Measurements from ENCODE around the gene PRKCG. TPM values are rescaled to one million over a fixed set of nuclear protein-coding genes. Genes with fewer than 3 reads are reported as not detected.

The PRKCG gene
- total RNA-seq, 4 donors from 2014 or later = not detected

DNA sequence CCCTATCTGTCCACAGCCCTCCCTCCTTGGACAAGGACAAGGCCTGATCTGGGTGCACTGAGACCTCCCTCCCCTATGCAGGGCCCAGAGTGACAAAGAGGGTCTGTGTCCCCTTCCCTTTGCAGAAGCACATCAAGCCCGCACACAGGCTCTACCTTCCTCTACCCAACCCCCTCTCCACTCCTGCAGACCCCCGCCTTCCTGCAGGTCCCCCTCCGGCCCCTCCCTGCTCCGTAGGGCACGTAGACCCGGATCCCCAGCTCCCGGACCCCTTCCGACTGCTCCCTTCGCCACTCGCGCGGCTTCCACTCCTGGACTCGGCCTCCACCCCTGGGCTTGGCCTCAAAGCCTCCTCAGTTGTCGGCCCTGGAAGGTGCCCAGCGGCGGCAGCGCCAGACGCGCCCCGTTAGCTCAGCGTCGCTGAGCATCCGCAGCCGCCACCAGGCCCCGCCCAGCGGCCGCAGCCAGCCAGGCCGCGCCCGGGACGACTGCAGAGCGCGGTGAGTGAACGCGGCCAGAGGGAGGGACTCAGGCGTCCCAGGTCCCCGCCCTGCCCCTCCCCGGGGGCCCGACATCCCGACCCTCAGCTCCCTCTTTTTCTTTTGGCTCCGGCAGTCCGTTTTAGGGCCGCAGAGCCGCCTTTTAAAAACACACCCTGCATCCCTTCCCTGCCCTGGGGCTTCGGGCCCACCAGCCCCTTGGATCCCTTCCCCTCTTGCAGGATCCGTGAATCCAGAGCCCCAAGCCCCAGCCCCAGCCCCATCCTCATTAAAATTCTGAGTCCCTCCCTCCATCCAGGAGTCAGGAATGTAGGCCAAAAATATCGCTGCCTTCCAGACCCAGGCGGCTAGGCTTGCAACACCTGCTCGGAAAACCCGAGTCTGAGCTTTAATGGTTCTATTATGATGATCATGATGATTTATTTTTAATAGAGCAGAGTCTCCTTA, 15.8 kb upstream of the PRKCG start:
- TF ChIP-seq, protein P1, sequence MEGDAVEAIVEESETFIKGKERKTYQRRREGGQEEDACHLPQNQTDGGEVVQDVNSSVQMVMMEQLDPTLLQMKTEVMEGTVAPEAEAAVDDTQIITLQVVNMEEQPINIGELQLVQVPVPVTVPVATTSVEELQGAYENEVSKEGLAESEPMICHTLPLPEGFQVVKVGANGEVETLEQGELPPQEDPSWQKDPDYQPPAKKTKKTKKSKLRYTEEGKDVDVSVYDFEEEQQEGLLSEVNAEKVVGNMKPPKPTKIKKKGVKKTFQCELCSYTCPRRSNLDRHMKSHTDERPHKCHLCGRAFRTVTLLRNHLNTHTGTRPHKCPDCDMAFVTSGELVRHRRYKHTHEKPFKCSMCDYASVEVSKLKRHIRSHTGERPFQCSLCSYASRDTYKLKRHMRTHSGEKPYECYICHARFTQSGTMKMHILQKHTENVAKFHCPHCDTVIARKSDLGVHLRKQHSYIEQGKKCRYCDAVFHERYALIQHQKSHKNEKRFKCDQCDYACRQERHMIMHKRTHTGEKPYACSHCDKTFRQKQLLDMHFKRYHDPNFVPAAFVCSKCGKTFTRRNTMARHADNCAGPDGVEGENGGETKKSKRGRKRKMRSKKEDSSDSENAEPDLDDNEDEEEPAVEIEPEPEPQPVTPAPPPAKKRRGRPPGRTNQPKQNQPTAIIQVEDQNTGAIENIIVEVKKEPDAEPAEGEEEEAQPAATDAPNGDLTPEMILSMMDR (IDR thresholded peaks at IDR 0.05; ENCODE audit: low read depth) = no peak

- TF ChIP-seq, protein P1 (IDR thresholded peaks at IDR 0.05; ENCODE audit: low read depth) = no peak
Observed at GRCh38 chr19:53866865-53867224, 15.2 kb upstream of the PRKCG start.

DNA sequence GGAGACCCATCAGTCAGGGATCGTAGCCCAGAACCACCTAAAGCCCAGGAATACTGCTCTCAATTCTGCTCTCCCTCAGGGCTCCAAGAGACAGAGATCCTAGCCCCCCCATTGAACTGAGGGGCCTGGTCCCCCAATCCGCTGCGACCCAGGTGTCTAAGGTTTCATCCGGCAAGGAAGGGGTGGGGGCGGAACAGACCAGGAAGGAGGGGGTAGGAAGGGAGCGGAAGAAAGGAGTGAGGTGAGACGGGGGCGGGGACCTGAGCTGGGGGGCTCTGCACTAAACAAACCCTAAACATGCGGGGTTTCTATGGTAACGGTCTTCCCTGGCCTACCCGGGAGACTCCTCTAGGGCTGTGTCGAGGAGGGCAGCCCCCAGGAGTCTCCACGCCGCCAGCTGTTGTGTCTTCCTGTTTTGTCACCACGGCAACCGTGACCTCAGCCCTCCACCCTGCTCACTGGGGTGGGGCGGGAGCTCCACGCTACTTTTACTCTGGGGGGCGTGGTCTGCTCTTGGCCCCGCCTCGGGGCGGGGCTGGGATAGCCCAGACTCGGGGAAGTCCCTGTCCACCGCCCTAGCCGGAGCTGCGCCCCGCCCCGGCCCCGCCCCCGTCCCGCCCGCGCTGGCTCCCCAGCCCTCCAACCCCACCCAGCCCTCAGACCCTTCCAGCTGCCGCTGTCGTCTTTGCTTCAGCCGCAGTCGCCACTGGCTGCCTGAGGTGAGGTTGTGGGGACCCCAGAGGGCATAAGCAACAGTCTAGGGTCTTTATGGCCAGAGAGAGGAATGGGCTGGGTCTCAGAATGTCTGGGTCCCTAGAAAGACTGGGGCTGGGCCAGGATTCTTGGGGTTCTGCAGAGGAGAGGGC, 14.5 kb upstream of the PRKCG start, which contains the start of gene MYADM:
Gene MYADM (plus strand): TSS at position 659 of the 866 bp plus-strand sequence. CDS start 5,647 bp downstream, outside the sequence.
- TF ChIP-seq, protein P1 (IDR thresholded peaks at IDR 0.05; ENCODE audit: low read depth) = no peak

GRCh38 chr19:53868091-53868891, 13.7 kb upstream of the PRKCG start:
- TF ChIP-seq, protein P1 (IDR thresholded peaks at IDR 0.05; ENCODE audit: low read depth) = no peak

GRCh38 chr19:53868892-53869804, 12.8 kb upstream of the PRKCG start:
- TF ChIP-seq, protein P1 (IDR thresholded peaks at IDR 0.05; ENCODE audit: low read depth) = no peak

DNA sequence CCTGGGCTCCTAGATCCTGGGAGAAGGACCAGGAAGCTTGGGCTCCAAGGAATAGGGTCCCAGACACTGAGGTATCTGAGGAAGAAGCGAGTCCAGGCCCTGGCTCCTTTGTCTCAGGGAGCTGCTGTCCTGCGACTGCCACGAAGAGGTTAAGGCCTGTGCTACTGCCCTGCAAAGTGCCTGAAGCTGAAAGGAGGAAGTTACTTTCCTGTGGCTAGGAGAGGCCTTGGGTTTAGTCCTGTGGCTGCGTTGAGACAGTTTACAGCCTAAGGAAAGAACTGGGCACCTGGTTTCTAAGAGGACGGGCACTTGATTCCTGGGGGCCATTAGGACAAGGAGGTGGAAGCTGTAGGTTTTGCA, 11.5 kb upstream of the PRKCG start:
- TF ChIP-seq, protein P1 (IDR thresholded peaks at IDR 0.05; ENCODE audit: low read depth) = no peak
